ENCODE measurements around the gene PCDHGC3. TPM values are rescaled to one million over a fixed set of nuclear protein-coding genes. Genes with fewer than 3 reads are reported as not detected.

PCDHGC3 gene
- total and polyA plus RNA-seq, 2 of the 8 experiments (the other 6 are each of a cell fraction or from before 2014, with no cell fraction given): 4.7 to 18.6 TPM

DNA sequence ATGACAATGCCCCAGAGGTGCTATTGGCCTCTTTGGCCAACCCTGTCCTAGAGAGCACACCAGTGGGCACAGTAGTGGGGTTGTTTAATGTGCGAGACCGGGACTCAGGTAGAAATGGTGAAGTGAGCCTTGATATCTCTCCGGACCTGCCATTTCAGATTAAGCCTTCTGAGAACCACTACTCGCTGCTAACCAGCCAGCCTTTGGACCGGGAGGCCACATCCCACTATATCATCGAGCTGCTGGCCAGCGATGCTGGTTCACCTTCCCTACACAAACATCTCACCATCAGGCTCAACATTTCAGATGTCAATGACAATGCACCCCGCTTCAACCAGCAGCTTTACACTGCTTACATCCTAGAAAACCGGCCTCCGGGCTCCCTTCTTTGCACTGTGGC, 14.5 kb downstream of the PCDHGC3 start (continued):
- TF ChIP-seq CTCF (IDR thresholded peaks at IDR 0.05; ENCODE audit: control extremely low read depth in 1 of 3, insufficient read depth in 1 of 3, low read depth in 1 of 3, low read length in 3 of 3): no peak
- no peak for TF ChIP-seq MAX (IDR thresholded peaks at IDR 0.05)
- no peak for TF ChIP-seq JUND (IDR thresholded peaks at IDR 0.05; ENCODE audit: low read length)
